Heart right ventricle (tissue), 16 donors: ENCODE measurements around the gene NECAB2. TPM values are rescaled to one million over a fixed set of nuclear protein-coding genes. Genes with fewer than 3 reads are reported as not detected.
"Not testable (repeated sequence)": the region's sequence is repeated elsewhere in the genome, so short reads cannot be mapped to it uniquely, and the experiment has no call there.

Source experiments
- ATAC-seq, 8 donors: fragments of 200-7000 bp; cut with Tn5 transposase; one replicate each; pipeline ENCODE4 v1.9.1; 2020; ENCODE audit warnings: mild to moderate bottlenecking in 8 of 8, moderate library complexity in 8 of 8, moderate number of reproducible peaks in 1 of 8
- DNase-seq, 2 donors: peaks; one replicate each; pipeline ENCODE4 v3.0.0-alpha.2; 2020
- H3K27ac ChIP-seq, 10 donors: fragments of 200-600 bp; sonication (generic) in 2 of 10; one replicate each; pipeline versions ENCODE4 v1.5.0 to v1.8.0; 2020 to 2022; ENCODE audit warnings: mild to moderate bottlenecking in 3 of 10
- H3K27me3 ChIP-seq, 7 donors: fragments of 200-600 bp; one replicate each; pipeline ENCODE4 v1.8.0; 2021 to 2022; ENCODE audit warnings: mild to moderate bottlenecking in 2 of 7
- H3K36me3 ChIP-seq, 9 donors: fragments of 200-600 bp; sonication (generic) in 1 of 9; one replicate each; pipeline versions ENCODE4 v1.5.0 to v1.8.0; 2020 to 2022; ENCODE audit warnings: mild to moderate bottlenecking in 2 of 9
- H3K4me1 ChIP-seq, 9 donors: fragments of 200-600 bp; sonication (generic) in 1 of 9; one replicate each; pipeline versions ENCODE4 v1.5.0 to v1.8.0; 2020 to 2022; ENCODE audit warnings: mild to moderate bottlenecking in 4 of 9
- H3K4me3 ChIP-seq, 10 donors: fragments of 200-600 bp; sonication (generic) in 2 of 10; one replicate each; pipeline versions ENCODE4 v1.5.0 to v1.8.0; 2020 to 2022; ENCODE audit warnings: mild to moderate bottlenecking in 7 of 10, moderate library complexity in 2 of 10
- H3K9me3 ChIP-seq, 11 donors: fragments of 200-600 bp in 10 of 11; sonication (generic) in 2 of 11; one replicate each; pipeline versions ENCODE4 v1.5.0 to v1.8.0; 2013 to 2022; ENCODE audit warnings: mild to moderate bottlenecking in 2 of 11, control low read depth in 1 of 11, moderate library complexity in 1 of 11
- CTCF ChIP-seq, 9 donors: fragments of 200-600 bp; sonication (generic) in 2 of 9; IDR thresholded peaks; one replicate each; pipeline versions ENCODE4 v1.5.0 to v1.8.0; 2021 to 2022; ENCODE audit warnings: antibody characterized with exemption in 9 of 9, mild to moderate bottlenecking in 5 of 9, moderate library complexity in 1 of 9
- WGBS, 2 donors: extraction: QIAGEN DNeasy Blood & Tissue Kit; methylation state at CpG; one replicate each; pipeline ENCODE4 v1.1.7; 2013; ENCODE audit warnings: inconsistent platforms in 1 of 2; 5-methylcytosine and 5-hydroxymethylcytosine counted together
- intact Hi-C, 10 donors: fragments of 100-400 bp; cut with DNase I; formaldehyde crosslinking; loops; one replicate each; pipeline versions ENCODE4 v1.11.1 to v1.14.2; 2022
- polyA plus RNA-seq, 2 donors: library from polyadenylated mRNA; stranded (reverse); fragments of 200-250 nt; gene quantifications; one replicate each; pipeline ENCODE4 v1.2.3, GENCODE V29; 2013
- total RNA-seq, 10 donors: library from RNA; stranded (reverse); fragmentation: NEBNext Ultra II Directional in 3 of 10; extraction: Animal tissue kit (Norgen Biotek cat#: 25700) in 3 of 10; gene quantifications; one replicate each; pipeline versions ENCODE4 v1.2.1 to v1.2.4, GENCODE V29; 2021 to 2023
- donor health status: Arrhythmogenic right ventricular cardiomyopathy.
- donor health status: ischemic (EF 13 %, LVEDD 7.1; RV severe dilation, severe dysfunction).
- donor health status: healthy with polysubstance abuse.
- donor health status: DM: no; HTN: yes; CAD: no.
- donor health status: DM: no; HTN: no; CAD: no.
- donor health status: ischemic (EF 25% LVEDD 6.9; RV normal size, moderate dysfunction).
- donor health status: ischemic (EF 25% LVEDD 5.7; RV mildly dilated, moderate dysfunction).
- donor health status: healthy.
- donor health status: DM: yes; HTN: yes; CAD: no.
- donor health status: Ischemic cardiomyopathy.
- donor health status: ischemic (EF 35%, LVEDD 5.7; RV mildly dilated, moderate dysfunction).
- donor health status: nonischemic (EF 11% LVEDD 7.7; RV severe dilation, severe dysfunction).
- donor health status: DM: yes; HTN: yes; CAD: no.
- donor health status: PGD.
- donor health status: ischemic (EF 29% LVEDD 5.4; RV normal size, mild dysfunction).
- donor health status: nonischemic (EF 23%, LVEDD 6.1; RV moderate dilation, normal function).

The NECAB2 gene
- total and polyA plus RNA-seq, 12 donors = 0.32 to 3.2 (median 1.0) TPM

- H3K27ac ChIP-seq = no peak overlapping the region
- DNase-seq (no peak), ATAC-seq (no peak)
- H3K9me3 ChIP-seq = no peaks in the 10 kb centered on the region
- H3K36me3 ChIP-seq = no peaks in the 10 kb centered on the region
- WGBS, 2 donors = 94 to 95% methylated on average over 18 of the region's 18 CpGs
- no peak overlapping the region for H3K4me3 ChIP-seq
- intact Hi-C loops = no loop called here
- no peak for TF ChIP-seq CTCF (IDR thresholded peaks at IDR 0.05)
- H3K4me1 ChIP-seq = peaks cover 0 to 16% (median 11%) of the 10 kb centered on the region in 9 donors
- no peaks in the 10 kb centered on the region for H3K27me3 ChIP-seq
These were observed 29.8 kb upstream of the NECAB2 start for GRCh38 chr16:83937922-83938885.

- intact Hi-C loops = no loop called here
- peak overlapping the region in 3 of 10 donors; percentile 19 to 60 (median 23) for H3K27ac ChIP-seq
- ATAC-seq (peak in 4 of 8 donors; percentile 29 to 48 (median 34)), DNase-seq (no peak)
- H3K4me3 ChIP-seq = no peak overlapping the region
- no peak for TF ChIP-seq CTCF (IDR thresholded peaks at IDR 0.05)
- 55 to 70% methylated on average over 12 of the region's 12 CpGs for WGBS, 2 donors
- no peaks in the 10 kb centered on the region for H3K27me3 ChIP-seq
- peaks cover 0 to 20% (median 11%) of the 10 kb centered on the region in 9 donors for H3K4me1 ChIP-seq
- no peaks in the 10 kb centered on the region for H3K36me3 ChIP-seq
- H3K9me3 ChIP-seq = no peaks in the 10 kb centered on the region
These were observed 28.7 kb upstream of the NECAB2 start for GRCh38 chr16:83939266-83939855.

GRCh38 chr16:83940119-83940518, 27.9 kb upstream of the NECAB2 start:
- intact Hi-C loops = no loop called here
- TF ChIP-seq CTCF (IDR thresholded peaks at IDR 0.05) = no peak
- DNase-seq = no peak

DNA sequence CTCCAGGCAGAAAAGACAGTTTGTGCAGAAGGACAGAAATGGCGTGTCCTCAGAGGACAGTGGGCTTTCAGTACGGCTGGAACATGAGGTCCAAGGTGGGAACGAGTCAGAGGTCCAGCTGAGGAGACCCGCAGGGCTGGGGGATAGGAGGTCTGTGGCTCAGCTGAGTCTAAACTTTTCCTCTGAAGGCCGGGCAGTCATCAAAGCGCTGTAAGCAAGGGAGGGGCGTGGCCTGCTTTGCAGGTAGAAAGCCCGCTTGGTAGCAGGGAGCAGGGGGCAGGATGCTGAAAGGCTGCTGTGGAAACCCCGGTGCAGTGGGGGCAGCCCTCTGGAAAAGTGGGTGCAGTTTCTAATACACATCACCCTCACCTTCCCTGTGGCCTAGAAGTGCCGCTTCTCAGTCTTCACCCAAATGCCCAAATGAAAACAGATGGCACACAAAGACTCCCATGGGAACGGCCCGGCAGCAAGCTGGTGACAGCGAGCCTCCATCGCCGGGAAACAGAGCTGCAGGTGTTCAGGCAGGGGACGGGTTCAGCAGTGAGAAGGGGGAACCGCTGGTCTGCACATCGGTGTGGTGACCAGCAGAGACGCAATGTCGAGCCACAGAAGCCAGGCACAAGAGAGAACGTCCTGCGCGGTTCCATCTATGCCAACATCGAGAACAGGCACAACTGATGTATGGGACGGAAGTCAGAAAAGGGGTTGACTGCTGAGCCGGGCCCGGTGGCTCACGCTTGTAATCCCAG, 27.2 kb upstream of the NECAB2 start:
- intact Hi-C loops = no loop called here
- ATAC-seq = no peak
- Histone ChIP-seq H3K4me3 (no peak overlapping the region), H3K4me1 (peaks cover 0 to 20% (median 11%) of the 10 kb centered on the region in 9 donors), H3K36me3 (no peaks in the 10 kb centered on the region), H3K27ac (no peak overlapping the region), H3K27me3 (no peaks in the 10 kb centered on the region), H3K9me3 (no peaks in the 10 kb centered on the region)
- no peak for DNase-seq
- TF ChIP-seq CTCF (IDR thresholded peaks at IDR 0.05) = no peak
- 82 to 86% methylated on average over 28 of the region's 28 CpGs for WGBS, 2 donors

More at GRCh38 chr16:83940119-83940518, 27.9 kb upstream of the NECAB2 start:
- Histone ChIP-seq H3K4me1 (peaks cover 0 to 20% (median 11%) of the 10 kb centered on the region in 9 donors), H3K36me3 (no peaks in the 10 kb centered on the region), H3K9me3 (no peaks in the 10 kb centered on the region), H3K4me3 (no peak overlapping the region), H3K27ac (no peak overlapping the region), H3K27me3 (no peaks in the 10 kb centered on the region)
- no peak for ATAC-seq
- 63 to 71% methylated on average over 12 of the region's 12 CpGs for WGBS, 2 donors

DNA sequence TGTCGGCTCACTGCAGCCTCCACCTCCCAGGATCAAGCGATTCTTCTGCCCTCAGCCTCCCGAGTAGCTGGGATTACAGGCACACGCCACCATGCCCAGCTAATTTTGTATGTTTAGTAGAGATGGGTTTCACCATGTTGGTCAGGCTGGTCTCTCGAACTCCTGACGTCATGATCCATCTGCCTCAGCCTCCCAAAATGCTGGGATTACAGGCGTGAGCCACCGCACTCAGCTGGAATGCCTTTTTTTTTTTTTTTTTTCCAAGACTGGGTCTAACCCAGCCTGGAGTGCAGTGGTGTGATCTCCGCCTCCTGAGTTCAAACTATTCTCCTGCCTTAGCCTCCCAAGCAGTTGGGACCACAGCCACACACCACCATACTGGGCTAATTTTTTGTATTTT, 26.5 kb upstream of the NECAB2 start:
- ATAC-seq, H3K36me3 ChIP-seq, H3K9me3 ChIP-seq, H3K27ac ChIP-seq, intact Hi-C loops, H3K27me3 ChIP-seq, DNase-seq, H3K4me3 ChIP-seq: not testable (repeated sequence)
- H3K4me1 ChIP-seq = peaks cover 0 to 20% (median 11%) of the 10 kb centered on the region in 9 donors
- WGBS, 2 donors = 96 to 98% methylated on average over 9 of the region's 9 CpGs
